ENCODE data around the gene BAIAP2.
"Not testable (repeated sequence)": the region's sequence is repeated elsewhere in the genome, so short reads cannot be mapped to it uniquely, and the experiment has no call there.

Gene BAIAP2

GRCh38 chr17:81070541-81071246 lies 35.7 kb downstream of the BAIAP2 start:
- DNase-seq = no peak

- DNase-seq = no peak
These were observed 37.1 kb downstream of the BAIAP2 start for GRCh38 chr17:81071761-81072741.

- DNase-seq = peak; percentile 8
These were observed 39.3 kb downstream of the BAIAP2 start for GRCh38 chr17:81073967-81074839.

- DNase-seq = no peak
These were observed 39.9 kb downstream of the BAIAP2 start for GRCh38 chr17:81074875-81075274.

GRCh38 chr17:81075307-81075706 lies 40.4 kb downstream of the BAIAP2 start:
- no peak for DNase-seq

- DNase-seq = no peak
These were observed 41.3 kb downstream of the BAIAP2 start for GRCh38 chr17:81076141-81076679.

- DNase-seq = not testable (repeated sequence)
These were observed 43.3 kb downstream of the BAIAP2 start for GRCh38 chr17:81078026-81078913.

GRCh38 chr17:81080019-81080418 lies 45.1 kb downstream of the BAIAP2 start:
- no peak for DNase-seq

GRCh38 chr17:81081222-81082176 lies 46.5 kb downstream of the BAIAP2 start:
- DNase-seq = no peak

- DNase-seq = no peak
These were observed 47.5 kb downstream of the BAIAP2 start for GRCh38 chr17:81082177-81083073.

- no peak for DNase-seq
These were observed 48.3 kb downstream of the BAIAP2 start for GRCh38 chr17:81083125-81083765.

GRCh38 chr17:81084680-81085419 lies 49.9 kb downstream of the BAIAP2 start:
- no peak for DNase-seq

GRCh38 chr17:81085420-81085911 lies 50.5 kb downstream of the BAIAP2 start:
- no peak for DNase-seq

- DNase-seq = no peak
These were observed 52.0 kb downstream of the BAIAP2 start for GRCh38 chr17:81086789-81087551.

- DNase-seq = no peak
These were observed 55.6 kb downstream of the BAIAP2 start for GRCh38 chr17:81090361-81091136.

- DNase-seq = no peak
These were observed 56.2 kb downstream of the BAIAP2 start for GRCh38 chr17:81091154-81091553.
